ENCODE results near the gene CSPG5.
A peak's percentile ranks its signal among the peaks of the same experiment; 100 is the strongest.

The CSPG5 gene

GRCh38 chr3:47577583-47578118 lies 1.0 kb downstream of the CSPG5 start:
- peak overlapping the region; percentile 31 for H3K4me3 ChIP-seq (ENCODE audit: low read depth, low read length)
- no peaks in the 10 kb centered on the region for H3K4me1 ChIP-seq (ENCODE audit: control insufficient read depth, insufficient read depth, low read length)
- no peak overlapping the region for H3K27ac ChIP-seq (ENCODE audit: extremely low read depth, low read depth, low read length)
- ChIA-PET CTCF (interaction anchor here (0.6 kb wide), 1 partner anchor 26 kb away, joined by 3 read pairs; no protein-coding TSS in a partner anchor), POLR2A (no interaction called here)
- H3K36me3 ChIP-seq (ENCODE audit: control insufficient read depth in 2 of 2, insufficient read depth in 1 of 2, low read length in 2 of 2), result no peaks in the 10 kb centered on the region
- no peaks in the 10 kb centered on the region for H3K9me3 ChIP-seq (ENCODE audit: control insufficient read depth, insufficient read depth, low read depth, low read length)
- TF ChIP-seq ZNF18 (tag by site-specific recombination; IDR thresholded peaks at IDR 0.05), result no peak
- no peak for TF ChIP-seq ZNF768 (tag by site-specific recombination; IDR thresholded peaks at IDR 0.05)
- no peak for TF ChIP-seq ZNF747 (tag by site-specific recombination; IDR thresholded peaks at IDR 0.05)
- TF ChIP-seq ZNF324 (tag by site-specific recombination; IDR thresholded peaks at IDR 0.05), result no peak
- no peak for TF ChIP-seq YY1 (tag by site-specific recombination; IDR thresholded peaks at IDR 0.05)

- POLR2A ChIA-PET, result no interaction called here
- Histone ChIP-seq H3K27ac (ENCODE audit: extremely low read depth, low read depth, low read length) (no peak overlapping the region), H3K9me3 (ENCODE audit: control insufficient read depth, insufficient read depth, low read depth, low read length) (no peaks in the 10 kb centered on the region), H3K4me3 (ENCODE audit: low read depth, low read length) (no peak overlapping the region), H3K4me1 (ENCODE audit: control insufficient read depth, insufficient read depth, low read length) (no peaks in the 10 kb centered on the region), H3K36me3 (ENCODE audit: control insufficient read depth in 2 of 2, insufficient read depth in 1 of 2, low read length in 2 of 2) (no peaks in the 10 kb centered on the region)
- CTCF ChIA-PET, result interaction anchor here (0.5 kb wide), 1 partner anchor 33 kb away, joined by 3 read pairs; no protein-coding TSS in a partner anchor
- no peak for TF ChIP-seq ZNF148 (tag by site-specific recombination; IDR thresholded peaks at IDR 0.05; ENCODE audit: borderline replicate concordance)
- no peak for TF ChIP-seq ZNF23 (tag by site-specific recombination; IDR thresholded peaks at IDR 0.05; ENCODE audit: borderline replicate concordance)
- TF ChIP-seq ZNF174 (tag by site-specific recombination; IDR thresholded peaks at IDR 0.05), result no peak
- TF ChIP-seq SP3 (tag by site-specific recombination; IDR thresholded peaks at IDR 0.05), result no peak
- no peak for TF ChIP-seq GLIS1 (tag by site-specific recombination; IDR thresholded peaks at IDR 0.05)
- TF ChIP-seq ELK4 (IDR thresholded peaks at IDR 0.05; ENCODE audit: borderline replicate concordance, low read depth, low read length), result no peak
- no peak for TF ChIP-seq ZNF362 (tag by site-specific recombination; IDR thresholded peaks at IDR 0.05)
- TF ChIP-seq INSM2 (tag by site-specific recombination; IDR thresholded peaks at IDR 0.05), result no peak
- no peak for TF ChIP-seq BCL6B (tag by site-specific recombination; IDR thresholded peaks at IDR 0.05)
- no peak for TF ChIP-seq ZNF707 (tag by site-specific recombination; IDR thresholded peaks at IDR 0.05)
- no peak for TF ChIP-seq ZNF184 (tag by site-specific recombination; IDR thresholded peaks at IDR 0.05)
- no peak for TF ChIP-seq ZFP37 (tag by site-specific recombination; IDR thresholded peaks at IDR 0.05)
- TF ChIP-seq HOXD13 (CRISPR knock-in tag; IDR thresholded peaks at IDR 0.05; ENCODE audit: borderline replicate concordance), result no peak
- no peak for TF ChIP-seq OVOL3 (tag by site-specific recombination; IDR thresholded peaks at IDR 0.05)
- no peak for TF ChIP-seq ZNF837 (tag by site-specific recombination; IDR thresholded peaks at IDR 0.05)
Measured at GRCh38 chr3:47573190-47574172, 5.2 kb downstream of the CSPG5 start.
